Activated CD8-positive, alpha-beta T cell treated with anti-CD3 and anti-CD28 coated beads for 36 hours (primary cell): ENCODE data around the gene RAB28. TPM values are rescaled to one million over a fixed set of nuclear protein-coding genes. Genes with fewer than 3 reads are reported as not detected.

Experiments used
- ATAC-seq: fragments of 200-7000 bp; cut with Tn5 transposase; one replicate; pipeline ENCODE4 v1.10.0; 2021; ENCODE audit warnings: mild to moderate bottlenecking, moderate library complexity
- CTCF ChIA-PET: fragments of 350-600 bp; sonication (Branson Sonifier 250); formaldehyde crosslinking; loops from one replicate; lab custom pipeline; 2021; ENCODE audit warnings: antibody characterized with exemption; lab: Charles Lee
- POLR2A ChIA-PET: fragments of 350-600 bp; sonication (Branson Sonifier 250); formaldehyde crosslinking; loops from one replicate; lab custom pipeline; 2021; ENCODE audit warnings: antibody characterized with exemption; lab: Charles Lee
- DNase-seq: peaks from one replicate; pipeline ENCODE4 v3.0.0-alpha.2; 2020
- H3K27ac Mint-ChIP-seq: one replicate; pipeline ENCODE4 v1.8.0; 2021; ENCODE audit warnings: mild to moderate bottlenecking, mixed read lengths
- H3K27me3 Mint-ChIP-seq: one replicate; pipeline ENCODE4 v1.8.0; 2021; ENCODE audit warnings: mixed read lengths
- H3K36me3 Mint-ChIP-seq: one replicate; pipeline ENCODE4 v1.8.0; 2021; ENCODE audit warnings: low read depth, mixed read lengths
- H3K4me1 Mint-ChIP-seq: one replicate; pipeline ENCODE4 v1.8.0; 2021; ENCODE audit warnings: low read depth, mixed read lengths
- H3K4me3 Mint-ChIP-seq: one replicate; pipeline ENCODE4 v1.8.0; 2021; ENCODE audit warnings: mild to moderate bottlenecking, moderate library complexity, mixed read lengths
- H3K9me3 Mint-ChIP-seq: one replicate; pipeline ENCODE4 v1.8.0; 2021; ENCODE audit warnings: mixed read lengths
- CTCF ChIP-seq: fragments of 200-600 bp; IDR thresholded peaks from one replicate; pipeline ENCODE4 v1.8.0; 2022; ENCODE audit warnings: antibody characterized with exemption, mild to moderate bottlenecking
- intact Hi-C: fragments of 100-400 bp; cut with micrococcal nuclease; formaldehyde crosslinking; loops from one replicate; pipeline ENCODE4 v1.10.0; 2022
- total RNA-seq, 2 experiments: library from RNA; stranded (reverse); gene quantifications; one replicate each; pipeline ENCODE4 v1.2.3, GENCODE V29; 2021

RAB28 gene
- total RNA-seq, 2 experiments from 2014 or later: 12.5 to 13.1 TPM

DNA sequence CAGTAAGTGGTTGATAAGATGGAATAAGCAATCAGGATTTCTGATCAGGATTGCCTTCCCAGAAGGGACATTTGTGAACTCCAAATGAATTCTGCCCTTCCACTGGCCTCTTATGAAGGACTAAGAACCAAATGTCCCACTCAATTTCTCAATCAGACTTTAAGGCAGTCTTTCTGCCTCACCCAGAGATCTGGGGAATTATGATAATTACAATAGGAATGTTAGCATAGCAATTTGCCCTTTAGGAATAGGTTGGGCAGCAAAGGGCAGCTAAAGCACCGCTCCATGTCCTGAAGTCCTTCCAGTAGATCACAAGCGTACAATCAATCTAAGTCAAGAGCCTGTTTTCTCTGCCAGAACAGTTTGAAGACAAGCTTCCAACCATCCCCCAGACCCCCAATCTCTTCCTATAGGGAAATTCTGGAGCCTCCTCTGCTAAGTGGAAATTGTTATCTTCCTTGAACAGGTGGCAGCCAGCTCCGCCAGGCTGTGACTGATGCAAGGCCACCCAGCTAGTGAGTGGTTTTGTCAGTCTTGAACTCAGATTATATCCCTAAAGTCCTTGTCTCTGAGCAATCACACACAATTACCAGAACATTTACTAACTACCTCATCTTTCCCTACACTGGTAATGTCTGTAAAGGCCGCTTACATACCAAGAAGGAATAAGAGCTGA is 41.6 kb upstream of the RAB28 start:
- no peak for DNase-seq
- POLR2A ChIA-PET: interaction anchor here (1.5 kb wide), 1 partner anchor 11 kb away, joined by 5 read pairs; no protein-coding TSS in a partner anchor
- TF ChIP-seq CTCF: no peak

DNA sequence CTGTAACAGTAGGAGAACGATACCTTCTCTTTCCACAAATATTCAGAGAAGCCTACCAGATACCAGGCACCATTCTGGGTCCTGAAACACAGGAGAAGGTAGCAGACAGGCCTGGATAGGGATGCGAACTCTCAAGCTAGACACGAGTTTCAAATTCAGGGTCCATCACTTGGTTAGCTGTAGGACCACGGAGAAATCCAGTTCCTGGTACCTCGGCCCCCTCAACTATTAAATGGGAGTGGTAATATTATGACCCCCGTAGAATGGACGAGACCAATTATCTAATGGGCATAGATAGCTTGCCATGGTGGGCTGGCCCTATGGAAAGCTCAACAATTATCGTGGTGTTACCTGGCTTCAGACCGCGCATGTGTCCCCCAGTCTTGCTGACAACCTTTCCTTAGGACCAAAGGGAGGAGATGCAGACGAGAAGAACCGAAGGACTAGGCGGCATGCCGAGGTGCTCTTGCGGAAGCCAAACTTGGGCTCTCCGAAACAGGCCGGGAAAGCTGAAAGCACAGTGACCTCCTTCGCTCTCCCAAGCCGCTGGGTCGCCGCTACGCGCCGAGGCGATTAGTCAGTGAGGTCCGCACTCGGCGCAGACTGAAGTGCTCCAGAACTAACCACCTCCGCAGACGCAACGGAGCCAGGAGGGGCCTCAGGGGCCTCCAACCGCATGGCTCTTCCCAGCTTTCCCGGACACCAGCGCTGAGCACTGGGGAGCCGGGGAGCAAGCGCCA is 40.5 kb upstream of the RAB28 start:
- no peak for TF ChIP-seq CTCF
- DNase-seq (no peak), ATAC-seq (no peak)
- CTCF ChIA-PET: interaction anchor here (1.1 to 6.0 kb wide), 2 partner anchors 10 to 18 kb away, joined by 3 to 31 read pairs; partner anchors contain the start of gene NKX3-2
- Mint-ChIP-seq H3K4me3 (no peak overlapping the region), H3K9me3 (peaks cover 9% of the 10 kb centered on the region), H3K36me3 (peaks cover 10% of the 10 kb centered on the region), H3K27me3 (peaks cover 83% of the 10 kb centered on the region), H3K4me1 (peaks cover 29% of the 10 kb centered on the region), H3K27ac (no peak overlapping the region)
- intact Hi-C loops: no loop called here
- POLR2A ChIA-PET: interaction anchor here (0.8 to 1.5 kb wide), 3 partner anchors 8 to 41 kb away, joined by 3 to 5 read pairs (median 4); no protein-coding TSS in a partner anchor

More for the DNA sequence above, 41.6 kb upstream of the RAB28 start:
- H3K9me3 Mint-ChIP-seq: peaks cover 9% of the 10 kb centered on the region
- CTCF ChIA-PET: interaction anchor here (0.6 to 6.0 kb wide), 6 partner anchors 9 to 166 kb away, joined by 3 to 31 read pairs (median 5); partner anchors contain the start of genes NKX3-2 and RAB28
- H3K4me3 Mint-ChIP-seq: no peak overlapping the region
- intact Hi-C loops: no loop called here
- no peak for ATAC-seq
- H3K27me3 Mint-ChIP-seq: peaks cover 89% of the 10 kb centered on the region
- no peak overlapping the region for H3K27ac Mint-ChIP-seq
- peaks cover 35% of the 10 kb centered on the region for H3K4me1 Mint-ChIP-seq
- H3K36me3 Mint-ChIP-seq: peaks cover 10% of the 10 kb centered on the region

GRCh38 chr4:13523591-13524503 is 39.7 kb upstream of the RAB28 start:
- POLR2A ChIA-PET: interaction anchor here (0.8 to 1.5 kb wide), 3 partner anchors 9 to 40 kb away, joined by 3 to 5 read pairs (median 4); no protein-coding TSS in a partner anchor
- CTCF ChIA-PET: interaction anchor here (6.0 kb wide), 1 partner anchor 18 kb away, joined by 31 read pairs; the partner anchor contains the start of gene NKX3-2
- peaks cover 9% of the 10 kb centered on the region for H3K36me3 Mint-ChIP-seq
- peaks cover 7% of the 10 kb centered on the region for H3K9me3 Mint-ChIP-seq
- DNase-seq (no peak), ATAC-seq (no peak)
- intact Hi-C loops: no loop called here
- TF ChIP-seq CTCF: no peak
- H3K27ac Mint-ChIP-seq: no peak overlapping the region
- H3K27me3 Mint-ChIP-seq: peaks cover 78% of the 10 kb centered on the region
- H3K4me1 Mint-ChIP-seq: peaks cover 23% of the 10 kb centered on the region
- H3K4me3 Mint-ChIP-seq: no peak overlapping the region

GRCh38 chr4:13523105-13523477 is 39.0 kb upstream of the RAB28 start:
- POLR2A ChIA-PET: no interaction called here
- Mint-ChIP-seq H3K27me3 (peaks cover 75% of the 10 kb centered on the region), H3K9me3 (peaks cover 1% of the 10 kb centered on the region), H3K4me3 (no peak overlapping the region), H3K36me3 (peaks cover 6% of the 10 kb centered on the region), H3K4me1 (peaks cover 15% of the 10 kb centered on the region), H3K27ac (no peak overlapping the region)
- CTCF ChIA-PET: interaction anchor here (6.0 kb wide), 1 partner anchor 19 kb away, joined by 31 read pairs; the partner anchor contains the start of gene NKX3-2
- DNase-seq (no peak), ATAC-seq (no peak)
- no peak for TF ChIP-seq CTCF
- intact Hi-C loops: no loop called here
